ENCODE measurements around the gene CPXM1.
"Not testable (repeated sequence)": the region's sequence is repeated elsewhere in the genome, so short reads cannot be mapped to it uniquely, and the experiment has no call there.

CPXM1 gene

GRCh38 chr20:2799688-2800520 lies 523 bp downstream of the CPXM1 start:
- DNase-seq, result no peak

- no peak for DNase-seq
Measured at GRCh38 chr20:2799271-2799670, 1.2 kb downstream of the CPXM1 start.

- no peak for DNase-seq
Measured at GRCh38 chr20:2798814-2799213, 1.6 kb downstream of the CPXM1 start.

GRCh38 chr20:2798095-2798805 lies 2.2 kb downstream of the CPXM1 start:
- DNase-seq, result no peak

DNA sequence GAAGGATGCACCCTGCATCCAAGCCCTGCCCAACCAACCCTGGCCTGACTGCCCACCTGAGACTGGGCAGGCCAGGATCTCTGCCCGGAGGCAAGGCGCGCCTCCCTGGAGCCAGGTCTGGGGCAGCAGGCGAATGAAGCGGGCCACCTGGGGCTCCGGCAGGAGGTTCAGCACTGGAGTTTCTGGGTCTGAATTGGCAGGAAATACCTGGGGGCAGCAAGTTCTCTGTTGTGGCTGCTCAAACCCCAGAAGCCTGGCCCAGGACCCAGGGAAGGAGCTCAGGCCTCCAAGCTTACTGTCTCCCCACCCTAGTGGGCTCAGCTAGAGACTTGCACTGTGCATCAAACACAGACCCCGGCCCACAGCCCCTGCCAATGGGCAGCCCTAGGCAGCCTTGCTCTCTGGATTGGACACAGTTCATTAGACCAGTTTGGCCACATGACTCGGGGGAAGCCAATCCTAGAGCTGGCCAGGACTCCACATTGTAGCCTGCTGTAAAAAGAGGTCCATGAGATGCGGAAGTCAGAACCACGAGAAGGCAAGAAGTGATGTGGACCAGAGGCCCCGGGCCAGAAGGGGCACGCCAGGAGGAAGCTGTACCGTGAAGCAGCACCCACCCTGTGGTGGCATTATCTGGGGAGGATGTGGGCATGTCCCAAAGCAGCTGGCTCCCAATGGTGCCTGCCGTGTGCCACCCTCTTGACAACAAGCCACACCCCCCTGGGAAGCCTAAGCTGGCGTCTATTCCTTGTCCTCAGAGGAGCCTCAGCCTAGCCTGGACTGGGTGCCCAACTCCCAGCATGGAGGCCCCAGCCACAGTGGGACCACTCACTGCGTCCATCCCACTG lies 3.1 kb downstream of the CPXM1 start:
- DNase-seq, result no peak

- no peak for DNase-seq
Measured at GRCh38 chr20:2796011-2796660, 4.3 kb downstream of the CPXM1 start.

DNA sequence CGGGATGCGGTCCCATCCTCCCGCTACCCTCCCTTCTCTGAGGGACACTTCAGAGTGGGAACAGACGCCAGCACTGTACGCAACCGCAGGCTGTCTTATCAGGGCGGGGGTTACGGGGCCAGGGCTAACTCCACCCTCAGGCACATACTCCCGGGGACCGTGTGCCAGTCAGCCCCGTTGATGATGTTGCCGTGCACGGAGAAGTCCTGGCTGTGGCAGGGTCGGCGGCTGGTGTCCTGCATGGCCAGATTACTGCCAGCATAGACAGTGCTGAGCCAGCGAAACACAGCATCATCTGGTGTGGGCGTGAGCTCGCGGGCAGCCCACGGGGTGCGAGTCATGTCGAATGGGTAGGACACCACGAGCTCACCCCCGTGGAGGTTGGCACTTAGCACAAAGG lies 5.0 kb downstream of the CPXM1 start:
- no peak for DNase-seq

- DNase-seq, result no peak
Measured at GRCh38 chr20:2794866-2795447, 5.5 kb downstream of the CPXM1 start.

DNA sequence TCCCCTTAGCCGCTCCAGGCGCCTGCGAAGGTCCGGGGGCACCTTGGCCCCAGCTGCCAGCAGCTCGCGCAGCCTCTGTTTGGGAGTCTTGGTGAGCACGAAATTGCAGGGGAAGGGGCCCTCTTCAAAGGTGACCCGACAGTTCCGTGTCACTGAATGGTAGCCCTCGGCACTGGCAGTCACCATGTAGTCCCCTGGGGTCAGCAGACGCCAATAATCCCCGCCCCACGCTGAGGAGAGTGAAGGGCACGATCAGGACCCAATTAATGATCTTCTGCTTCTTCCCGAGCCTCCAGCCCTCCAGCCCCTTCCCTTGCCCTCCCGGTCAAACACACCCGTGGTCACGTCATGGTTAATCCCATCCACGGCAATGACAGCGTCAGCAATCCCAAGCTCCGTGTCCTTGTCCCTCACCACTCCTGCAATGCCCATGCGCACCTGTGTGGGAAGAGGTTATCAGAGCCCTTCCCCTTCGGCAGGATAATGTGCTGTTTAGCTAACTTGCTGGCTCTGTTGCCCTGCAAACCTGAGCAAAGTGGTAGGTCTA lies 6.2 kb downstream of the CPXM1 start:
- no peak for DNase-seq

- DNase-seq, result no peak
Measured at GRCh38 chr20:2793471-2793870, 7.0 kb downstream of the CPXM1 start.

DNA sequence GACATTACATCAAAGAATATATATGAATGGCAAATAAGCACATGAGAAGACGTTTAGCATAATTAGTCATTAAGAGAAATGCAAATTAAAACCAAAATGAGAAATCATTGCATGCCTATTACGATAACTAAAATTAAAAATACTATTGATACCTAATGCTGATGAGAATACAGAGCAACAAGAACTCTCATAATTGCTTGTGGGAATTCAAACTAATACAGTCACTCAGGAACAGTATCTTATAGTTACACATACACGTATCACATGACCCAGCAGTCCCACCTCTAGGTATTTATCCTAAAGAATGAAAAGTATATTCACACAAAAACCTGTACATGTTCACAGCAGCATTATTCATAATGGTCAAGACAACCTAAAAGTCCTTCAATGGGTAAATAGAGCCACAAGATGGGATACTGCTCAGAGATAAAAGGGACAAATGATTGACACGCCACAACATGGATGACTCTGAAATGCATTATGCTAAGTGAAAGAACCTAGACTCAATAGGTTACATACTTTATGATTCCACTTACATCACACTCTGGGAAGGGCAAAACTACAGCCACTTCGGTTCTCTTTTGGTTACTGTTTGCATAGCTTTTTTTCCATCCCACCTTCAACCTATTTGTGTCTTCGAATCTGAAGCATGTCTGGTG lies 16.4 kb downstream of the CPXM1 start:
- no peak for DNase-seq

DNA sequence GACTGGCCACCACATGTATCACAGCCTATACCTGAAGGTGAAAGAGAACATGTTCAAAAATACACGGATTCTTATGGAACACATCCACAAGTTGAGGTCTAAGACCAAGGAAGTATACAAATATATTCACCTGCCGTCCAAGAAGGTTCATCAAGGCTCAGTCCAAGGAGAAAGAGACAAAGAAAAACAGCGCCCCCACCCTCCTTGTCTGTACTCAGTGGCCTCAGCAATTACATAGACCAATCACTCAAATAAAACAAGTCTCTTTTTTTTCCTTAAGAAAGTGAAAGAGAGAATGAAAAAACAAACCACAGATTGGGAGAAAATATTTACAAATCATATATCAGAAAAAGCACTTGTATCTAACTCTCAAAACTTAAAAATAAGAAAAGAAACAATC lies 19.5 kb downstream of the CPXM1 start:
- no peak for DNase-seq

DNA sequence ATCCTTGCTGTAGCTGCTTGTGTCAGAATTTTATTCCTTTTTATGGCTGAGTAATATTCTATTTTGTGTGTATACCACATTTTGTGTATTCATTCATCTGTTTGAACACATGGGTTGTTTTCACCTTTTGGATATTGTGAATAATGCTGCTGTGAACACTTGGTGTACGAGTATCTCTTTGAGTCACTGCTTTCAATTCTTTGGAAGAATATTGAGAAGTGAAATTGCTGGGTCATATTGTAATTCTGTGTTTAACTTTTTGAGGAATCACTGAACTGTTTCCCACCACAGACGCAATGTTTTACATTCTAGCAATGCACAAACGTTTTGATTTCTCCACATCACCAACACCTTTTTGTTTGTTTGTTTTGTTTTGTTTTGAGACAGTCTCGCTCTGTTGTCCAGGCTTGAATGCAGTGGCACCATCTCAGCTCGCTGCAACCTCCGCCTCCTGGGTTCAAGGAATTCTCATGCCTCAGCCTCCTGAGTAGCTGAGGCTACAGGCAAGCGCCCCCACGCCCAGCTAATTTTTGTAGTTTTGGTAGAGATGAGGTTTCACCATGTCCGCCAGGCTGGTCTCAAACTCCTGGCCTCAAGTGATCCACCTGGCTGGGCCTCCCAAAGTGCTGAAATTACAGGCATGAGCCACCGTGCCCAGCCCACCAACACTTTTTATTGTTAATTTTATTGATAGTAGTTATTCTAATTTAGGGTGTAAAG lies 21.7 kb downstream of the CPXM1 start:
- DNase-seq, result no peak

DNA sequence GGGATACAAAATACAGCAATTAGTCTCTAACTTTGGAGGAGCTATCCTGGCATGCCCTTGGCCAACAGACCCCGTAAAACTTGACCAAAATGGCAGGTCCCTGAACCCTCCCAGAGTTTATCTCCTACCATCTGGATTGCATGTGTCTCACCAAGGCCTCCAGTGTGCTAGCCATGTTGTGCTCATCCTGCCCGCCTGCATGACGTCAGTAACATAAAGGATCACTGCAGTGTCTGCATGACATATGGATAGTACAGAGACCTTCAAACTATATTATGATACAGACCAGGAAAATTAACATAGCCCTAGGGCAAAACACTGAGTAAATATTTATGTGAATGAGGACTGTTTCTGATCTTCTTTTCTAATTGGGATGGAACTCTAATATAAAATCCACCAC lies 25.3 kb downstream of the CPXM1 start:
- DNase-seq, result no peak

- no peak for DNase-seq
Measured at GRCh38 chr20:2773812-2774211, 26.6 kb downstream of the CPXM1 start.

DNA sequence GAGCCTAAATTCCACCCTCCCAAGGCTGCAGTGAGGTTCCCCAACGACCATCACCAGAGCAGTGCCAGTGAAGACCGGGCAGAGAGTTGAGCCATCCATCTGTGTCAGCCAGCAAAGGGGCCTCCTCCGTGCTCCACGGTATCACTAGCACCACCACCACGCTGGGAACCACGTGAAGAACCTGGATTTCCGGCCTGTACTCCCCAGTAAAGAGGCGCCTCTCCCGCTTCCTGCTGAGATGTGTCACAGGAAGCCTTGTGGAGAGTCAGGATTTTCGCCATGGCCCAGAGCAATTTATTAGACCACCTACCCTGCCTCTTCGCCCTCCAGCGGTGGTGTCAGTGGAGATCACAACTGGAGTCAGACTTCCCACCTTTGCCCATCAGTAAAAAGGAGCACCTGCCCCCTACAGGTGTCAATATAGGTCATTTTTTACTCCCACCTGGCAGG lies 28.8 kb downstream of the CPXM1 start:
- DNase-seq, result no peak

DNA sequence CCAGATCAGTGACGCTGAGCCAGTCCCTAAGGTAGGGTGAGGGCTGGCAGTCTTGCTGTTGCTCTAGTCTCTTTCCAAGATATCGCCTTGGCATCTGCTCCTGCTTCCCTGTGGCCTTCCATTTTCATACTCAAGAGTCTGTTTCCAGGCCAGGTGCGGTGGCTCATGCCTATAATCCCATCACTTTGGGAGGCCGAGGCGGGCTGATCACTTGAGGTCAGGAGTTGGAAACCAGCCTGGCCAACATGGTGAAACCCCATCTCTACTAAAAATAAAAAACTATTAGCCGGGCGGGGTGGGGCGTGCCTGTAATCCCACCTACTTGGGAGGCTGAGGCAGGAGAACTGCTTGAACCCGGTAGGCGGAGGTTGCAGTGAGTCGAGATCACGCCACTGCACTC lies 30.3 kb downstream of the CPXM1 start:
- DNase-seq, result not testable (repeated sequence)

DNA sequence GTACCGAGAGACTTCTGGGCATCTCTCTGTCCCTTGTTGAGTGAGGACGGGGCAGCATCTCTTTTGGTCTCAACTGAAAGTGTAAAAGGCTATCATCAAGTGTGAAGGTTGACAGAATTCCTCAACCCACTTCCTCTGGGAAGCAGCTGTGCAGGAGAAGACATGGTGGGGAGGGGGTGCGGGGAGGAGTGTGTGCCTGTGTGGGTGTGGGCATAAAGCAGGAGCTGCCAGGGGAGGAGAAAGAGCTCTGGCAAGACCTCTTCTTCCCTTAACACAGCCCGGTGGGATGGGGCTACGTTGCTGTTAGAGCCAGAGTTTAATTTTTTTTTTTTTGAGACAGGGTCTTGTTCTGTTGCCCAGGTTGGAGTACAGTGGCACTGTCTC lies 31.8 kb downstream of the CPXM1 start:
- no peak for DNase-seq

DNA sequence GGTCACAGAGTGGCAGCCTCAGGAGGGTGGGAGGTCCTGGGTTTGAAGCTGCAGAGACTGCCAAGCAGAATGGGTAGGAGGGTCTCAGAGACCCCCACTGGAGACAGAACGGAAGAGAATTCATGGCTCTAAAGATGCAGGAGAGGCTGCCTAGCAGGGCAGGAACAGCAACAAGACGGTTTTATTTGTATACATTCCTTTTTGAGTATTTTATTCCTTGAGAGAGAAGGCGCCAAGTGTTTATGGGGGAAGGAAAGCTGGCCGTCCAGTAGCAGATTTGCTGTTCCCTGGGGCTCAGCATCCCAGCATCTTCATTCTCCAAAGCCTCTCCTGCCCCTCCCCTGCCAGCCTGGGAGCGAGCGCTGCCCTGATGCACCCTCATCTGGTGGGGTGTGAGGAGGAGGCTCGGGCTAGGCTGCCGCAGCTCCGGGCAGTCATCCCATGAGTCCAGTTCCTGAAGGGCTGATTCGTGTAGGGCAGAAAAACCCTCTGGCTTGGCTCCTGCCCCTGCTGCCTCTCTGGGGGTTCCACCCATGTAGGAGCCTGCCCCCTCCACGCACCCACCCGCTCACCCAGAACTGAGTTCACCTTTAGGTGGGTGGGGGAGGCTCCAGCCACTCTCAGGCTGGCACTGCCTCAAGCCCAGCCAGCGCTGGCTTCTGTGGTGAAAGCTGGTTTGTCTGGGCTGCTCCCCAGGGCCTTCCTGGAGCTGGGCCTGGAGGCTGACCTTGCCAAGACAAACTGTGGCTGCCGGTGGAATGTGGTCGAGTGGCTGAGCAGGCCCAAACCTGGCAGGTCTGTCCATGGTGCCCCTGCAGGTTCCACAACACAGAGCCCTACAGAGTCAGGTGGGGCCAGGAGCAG lies 32.4 kb downstream of the CPXM1 start:
- no peak for DNase-seq

- no peak for DNase-seq
Measured at GRCh38 chr20:2763186-2763585, 37.2 kb downstream of the CPXM1 start.

Data from stimulated activated CD4-positive, alpha-beta T cell treated with anti-CD3 and anti-CD28 coated beads, Interleukin-4, amount 100 ng/mL, for 1 hour (primary cell).